ENCODE measurements around the gene TIMM44. TPM values are rescaled to one million over a fixed set of nuclear protein-coding genes. Genes with fewer than 3 reads are reported as not detected.

TIMM44 gene
- polyA plus RNA-seq, 1 donor (not counting 4 experiments of a cell fraction or from before 2014, with no cell fraction given): 34.8 TPM

GRCh38 chr19:7879111-7879807 lies 64.2 kb downstream of the TIMM44 start:
- Histone ChIP-seq H2AFZ (ENCODE audit: control insufficient read depth, low read length) (no peak overlapping the region), H3K9me1 (ENCODE audit: control insufficient read depth, extremely low read depth, insufficient read depth, low read length) (no peaks in the 10 kb centered on the region), H3K4me1 (ENCODE audit: control insufficient read depth, extremely low read depth, insufficient read depth, low read length) (no peaks in the 10 kb centered on the region), H3K27me3 (ENCODE audit: control insufficient read depth, extremely low read depth, insufficient read depth, low read length) (peaks cover 18% of the 10 kb centered on the region), H3K27ac (ENCODE audit: control insufficient read depth, insufficient read depth, low read length) (no peak overlapping the region), H3K9ac (ENCODE audit: control insufficient read depth, extremely low read depth, insufficient read depth, low read length) (no peak overlapping the region), H3K9me3 (ENCODE audit: control insufficient read depth, low read depth, low read length) (no peaks in the 10 kb centered on the region), H3K4me2 (ENCODE audit: control insufficient read depth, extremely low read depth, insufficient read depth, low read depth, low read length) (no peak overlapping the region), H3K79me2 (ENCODE audit: control insufficient read depth, insufficient read depth, low read length) (no peaks in the 10 kb centered on the region), H3K36me3 (ENCODE audit: control insufficient read depth in 2 of 2, extremely low read depth in 1 of 2, insufficient read depth in 2 of 2, low read length in 2 of 2) (no peaks in the 10 kb centered on the region), H3K4me3 (ENCODE audit: control insufficient read depth in 2 of 3, extremely low read depth in 1 of 3, insufficient read depth in 2 of 3, low read depth in 1 of 3, low read length in 3 of 3) (no peak overlapping the region), H4K20me1 (ENCODE audit: control insufficient read depth, extremely low read depth, insufficient read depth, low read length) (no peaks in the 10 kb centered on the region)
- no peak for TF ChIP-seq CTCF (optimal IDR thresholded peaks at IDR 0.05 in 1 of 3, IDR thresholded peaks at IDR 0.05 in 1 of 3, conservative IDR thresholded peaks at IDR 0.05 in 1 of 3; ENCODE audit: extremely low read depth in 1 of 3, insufficient read depth in 2 of 3, low read length in 3 of 3)
- no peak for TF ChIP-seq EZH2 (IDR thresholded peaks at IDR 0.05; ENCODE audit: low read length)
- no peak for FAIRE-seq
- DNase-seq (ENCODE audit: low read depth, low spot score): no peak
- dilution Hi-C loops (cut with MboI; ENCODE audit: extremely low pct_ligation_motif_present, low sequenced_read_pairs): no loop called here

- Histone ChIP-seq H3K9ac (ENCODE audit: control insufficient read depth, extremely low read depth, insufficient read depth, low read length) (no peak overlapping the region), H3K27me3 (ENCODE audit: control insufficient read depth, extremely low read depth, insufficient read depth, low read length) (peaks cover 36% of the 10 kb centered on the region), H3K4me3 (ENCODE audit: control insufficient read depth in 2 of 3, extremely low read depth in 1 of 3, insufficient read depth in 2 of 3, low read depth in 1 of 3, low read length in 3 of 3) (no peak overlapping the region), H3K9me1 (ENCODE audit: control insufficient read depth, extremely low read depth, insufficient read depth, low read length) (no peaks in the 10 kb centered on the region), H3K36me3 (ENCODE audit: control insufficient read depth in 2 of 2, extremely low read depth in 1 of 2, insufficient read depth in 2 of 2, low read length in 2 of 2) (no peaks in the 10 kb centered on the region), H3K4me2 (ENCODE audit: control insufficient read depth, extremely low read depth, insufficient read depth, low read depth, low read length) (no peak overlapping the region), H3K27ac (ENCODE audit: control insufficient read depth, insufficient read depth, low read length) (no peak overlapping the region), H3K79me2 (ENCODE audit: control insufficient read depth, insufficient read depth, low read length) (no peaks in the 10 kb centered on the region), H3K4me1 (ENCODE audit: control insufficient read depth, extremely low read depth, insufficient read depth, low read length) (peaks cover 1% of the 10 kb centered on the region), H2AFZ (ENCODE audit: control insufficient read depth, low read length) (no peak overlapping the region), H4K20me1 (ENCODE audit: control insufficient read depth, extremely low read depth, insufficient read depth, low read length) (no peaks in the 10 kb centered on the region), H3K9me3 (ENCODE audit: control insufficient read depth, low read depth, low read length) (no peaks in the 10 kb centered on the region)
- TF ChIP-seq CTCF (optimal IDR thresholded peaks at IDR 0.05 in 1 of 3, IDR thresholded peaks at IDR 0.05 in 1 of 3, conservative IDR thresholded peaks at IDR 0.05 in 1 of 3; ENCODE audit: extremely low read depth in 1 of 3, insufficient read depth in 2 of 3, low read length in 3 of 3) (no peak), EZH2 (IDR thresholded peaks at IDR 0.05; ENCODE audit: low read length) (no peak)
- DNase-seq (ENCODE audit: low read depth, low spot score): no peak
- dilution Hi-C loops (cut with MboI; ENCODE audit: extremely low pct_ligation_motif_present, low sequenced_read_pairs): no loop called here
- no peak for FAIRE-seq
Measured at GRCh38 chr19:7877249-7877836, 66.1 kb downstream of the TIMM44 start.

Other genes with a start within 250 kb of the TIMM44 start
- gene FCER2, start 241.5 kb downstream of the TIMM44 start, polyA plus RNA-seq: 0.14 TPM in 1 of 3 replicates, not detected in the others
- gene CLEC4G, start 211.6 kb downstream of the TIMM44 start, polyA plus RNA-seq: not detected in 3 replicates
- gene CD209, start 196.1 kb downstream of the TIMM44 start, polyA plus RNA-seq: not detected in 3 replicates
- 0.03 TPM in 1 of 3 replicates, not detected in the others for gene CLEC4M, start 180.4 kb downstream of the TIMM44 start, polyA plus RNA-seq
- gene EVI5L, start 113.4 kb downstream of the TIMM44 start, polyA plus RNA-seq: 7.5 to 14.8 TPM (median 8.5 TPM) in 3 replicates
- gene PRR36, start 69.3 kb downstream of the TIMM44 start, polyA plus RNA-seq: 0.05 TPM in 2 of 3 replicates, not detected in the other
- 11.5 to 22.2 TPM (median 13.5 TPM) in 3 replicates for gene LRRC8E, start 55.2 kb downstream of the TIMM44 start, polyA plus RNA-seq
- 8.4 to 11.7 TPM (median 10.9 TPM) in 3 replicates for gene MAP2K7, start 39.8 kb downstream of the TIMM44 start, polyA plus RNA-seq
- 0.28 to 0.72 TPM (median 0.68 TPM) in 3 replicates for gene TGFBR3L, start 28.8 kb downstream of the TIMM44 start, polyA plus RNA-seq
- gene SNAPC2, start 23.3 kb downstream of the TIMM44 start, polyA plus RNA-seq: 10.7 to 15.5 TPM (median 10.8 TPM) in 3 replicates
- gene CTXN1, start 17.5 kb downstream of the TIMM44 start, polyA plus RNA-seq: 0.41 to 2.1 TPM (median 1.5 TPM) in 3 replicates
- gene ELAVL1, start 62.0 kb upstream of the TIMM44 start, polyA plus RNA-seq: 32.6 to 96.8 TPM (median 46.9 TPM) in 3 replicates
- not detected in 3 replicates for gene CCL25, start 109.1 kb upstream of the TIMM44 start, polyA plus RNA-seq
- gene FBN3, start 205.9 kb upstream of the TIMM44 start, polyA plus RNA-seq: not detected in 3 replicates